ENCODE measurements around the gene NCMAP.

Gene NCMAP

GRCh38 chr1:24570265-24571125 is 14.6 kb downstream of the NCMAP start:
- DNase-seq (ENCODE audit: low spot score) = no peak

GRCh38 chr1:24572301-24572700 is 16.4 kb downstream of the NCMAP start:
- DNase-seq (ENCODE audit: low spot score) = no peak

- no peak for DNase-seq (ENCODE audit: low spot score)
Measured at GRCh38 chr1:24575905-24576587, 20.2 kb downstream of the NCMAP start.

- no peak for DNase-seq (ENCODE audit: low spot score)
Measured at GRCh38 chr1:24578846-24579245, 23.0 kb downstream of the NCMAP start.

DNA sequence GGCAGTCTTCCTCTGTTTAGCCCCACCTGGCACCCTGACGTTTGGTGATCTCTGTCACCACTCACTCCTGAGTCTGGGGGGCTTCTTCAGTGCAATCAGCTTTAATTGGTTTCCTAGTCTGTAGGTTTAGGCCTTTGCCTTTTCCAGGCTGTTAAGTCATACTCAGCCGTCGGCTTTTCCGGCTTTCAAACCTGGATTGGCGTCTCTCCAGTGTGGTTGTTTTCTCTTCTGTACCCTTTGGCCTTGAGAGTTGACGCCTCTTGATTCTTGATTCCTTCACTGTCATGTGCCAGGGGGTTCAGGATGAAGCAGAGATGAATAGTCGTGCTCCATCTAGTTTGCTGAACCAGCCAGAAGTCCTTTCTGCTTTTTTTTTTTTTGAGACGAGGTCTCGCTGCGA is 24.9 kb downstream of the NCMAP start:
- DNase-seq (ENCODE audit: low spot score) = no peak

DNA sequence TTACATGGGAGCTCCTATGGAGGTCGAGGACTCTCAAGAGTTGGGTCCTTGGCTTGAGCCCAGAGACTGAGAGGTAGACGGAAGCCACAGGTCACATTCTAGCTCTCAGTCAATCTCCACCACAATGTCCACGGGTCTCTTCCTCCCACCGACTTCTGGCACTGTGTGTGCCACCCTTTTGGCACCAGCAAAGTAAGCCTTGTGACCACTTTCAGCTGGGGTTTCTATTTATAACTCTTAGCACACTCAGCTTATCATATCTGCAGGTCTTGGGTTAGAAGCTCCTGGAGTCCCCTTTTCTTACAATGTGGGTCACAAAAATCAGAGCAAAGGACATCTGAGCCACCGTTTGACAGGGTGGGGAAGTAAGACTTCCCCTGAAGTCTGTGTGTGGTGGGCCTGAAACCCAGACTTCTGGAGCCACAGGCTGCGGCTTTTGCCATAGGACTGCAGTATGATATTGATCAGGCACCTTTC is 28.3 kb downstream of the NCMAP start:
- DNase-seq (ENCODE audit: low spot score) = no peak

GRCh38 chr1:24586119-24586518 is 30.2 kb downstream of the NCMAP start:
- no peak for DNase-seq (ENCODE audit: low spot score)

DNA sequence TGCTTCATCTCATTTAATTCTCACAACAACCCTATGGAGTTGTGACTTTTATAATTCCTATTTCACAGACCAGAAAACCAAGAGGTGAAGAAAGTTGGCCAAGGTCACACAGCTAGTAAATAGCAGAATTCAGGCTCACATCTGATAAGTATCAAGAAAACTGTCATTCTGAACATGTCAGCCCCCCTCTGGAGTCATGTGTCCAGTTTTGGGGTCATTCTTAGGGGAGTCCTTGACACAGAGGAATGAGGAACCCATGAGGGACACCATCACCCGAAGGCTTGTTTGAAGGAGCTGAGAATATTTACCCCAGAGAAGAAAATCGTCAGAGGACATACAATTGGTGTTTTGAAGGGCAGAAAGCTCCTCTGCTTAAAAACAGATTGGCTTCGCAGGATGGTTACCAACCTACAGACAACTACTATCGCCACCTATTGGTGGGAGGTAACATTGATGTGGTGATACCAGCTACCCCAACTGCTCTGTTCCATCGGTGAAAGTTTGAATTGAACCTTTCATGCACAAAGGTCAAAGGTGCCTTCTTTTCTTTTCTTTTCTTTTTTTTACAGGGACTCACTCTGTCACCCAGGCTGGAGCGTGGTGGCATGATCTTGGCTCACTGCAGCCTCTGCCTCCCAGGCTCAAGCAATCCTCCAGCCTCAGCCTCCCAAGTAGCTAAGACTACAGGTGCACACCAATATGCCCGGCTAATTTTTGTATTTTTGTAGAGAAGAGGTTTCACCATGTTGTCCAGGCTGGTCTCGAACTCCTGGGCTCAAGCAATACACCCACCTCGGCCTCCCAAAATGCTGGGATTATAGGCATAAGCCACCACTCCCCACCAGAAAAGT is 31.3 kb downstream of the NCMAP start:
- DNase-seq (ENCODE audit: low spot score) = peak; percentile 81

DNA sequence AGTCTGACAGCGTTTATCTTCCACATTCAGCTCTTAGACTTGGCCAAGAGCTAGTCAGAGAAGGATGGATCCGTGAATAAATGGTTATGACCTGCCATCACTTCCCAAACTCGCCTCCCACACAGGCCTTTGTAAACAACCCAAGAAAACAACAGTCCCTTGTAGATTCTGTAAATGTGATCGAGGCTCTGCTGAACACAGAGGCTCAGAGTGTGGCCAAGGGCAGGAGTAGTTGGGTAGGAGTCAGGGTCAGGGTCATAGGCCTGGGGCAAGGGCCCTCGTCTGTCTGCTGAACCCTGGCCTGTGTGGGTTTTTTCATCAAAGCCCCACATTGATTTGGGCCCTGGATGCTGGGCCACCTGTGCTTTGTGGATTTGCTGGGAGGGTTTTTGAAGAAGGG is 32.7 kb downstream of the NCMAP start:
- no peak for DNase-seq (ENCODE audit: low spot score)

GRCh38 chr1:24589200-24589599 is 33.3 kb downstream of the NCMAP start:
- DNase-seq (ENCODE audit: low spot score) = no peak

GRCh38 chr1:24591781-24592180 is 35.9 kb downstream of the NCMAP start:
- DNase-seq (ENCODE audit: low spot score) = no peak

- DNase-seq (ENCODE audit: low spot score) = no peak
Measured at GRCh38 chr1:24594328-24594598, 38.4 kb downstream of the NCMAP start.

DNA sequence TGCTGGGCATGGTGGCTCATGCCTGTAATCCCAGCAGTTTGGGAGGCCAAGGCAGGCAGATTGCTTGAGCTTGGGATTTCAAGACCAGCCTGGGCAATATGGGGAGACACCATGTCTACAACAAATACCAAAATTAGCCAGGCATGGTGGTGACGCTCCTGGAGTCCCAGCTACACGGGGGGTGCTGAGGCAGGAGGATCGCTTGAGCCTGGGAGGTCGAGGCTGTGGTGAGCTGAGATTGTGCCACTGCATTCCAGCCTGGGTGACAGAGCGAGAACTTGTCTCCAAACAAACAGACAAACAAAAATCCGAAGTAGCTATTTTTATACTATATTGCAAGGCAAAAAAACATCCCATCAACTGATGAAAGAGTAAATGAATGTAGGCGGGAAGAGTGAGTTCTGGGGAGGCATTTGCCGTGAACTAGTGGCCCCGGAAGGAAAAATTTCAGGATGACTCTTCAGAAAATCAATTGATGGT is 40.6 kb downstream of the NCMAP start:
- no peak for DNase-seq (ENCODE audit: low spot score)

GRCh38 chr1:24599265-24599664 is 43.4 kb downstream of the NCMAP start:
- no peak for DNase-seq (ENCODE audit: low spot score)

DNA sequence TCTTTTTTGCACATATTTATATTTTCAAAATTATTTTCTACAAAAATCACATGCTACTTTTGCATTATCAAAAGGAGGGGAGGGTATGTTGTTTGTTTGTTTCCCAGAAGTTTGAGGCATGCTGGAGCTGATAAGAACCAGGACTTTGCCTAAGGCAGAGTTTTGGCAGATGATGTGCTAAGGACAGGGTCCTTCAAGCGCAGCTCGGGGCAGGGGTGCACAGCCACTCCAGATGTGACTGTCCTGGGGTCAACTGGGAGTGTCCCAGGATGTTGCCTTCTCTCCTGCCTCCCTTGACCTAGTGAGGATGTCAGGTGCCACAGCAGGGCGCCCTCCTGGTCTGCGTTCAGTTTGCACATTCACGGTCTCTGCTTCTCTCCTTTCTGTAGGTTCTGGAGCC is 44.7 kb downstream of the NCMAP start:
- no peak for DNase-seq (ENCODE audit: low spot score)

- DNase-seq (ENCODE audit: low spot score) = no peak
Measured at GRCh38 chr1:24605534-24606295, 49.8 kb downstream of the NCMAP start.

DNA sequence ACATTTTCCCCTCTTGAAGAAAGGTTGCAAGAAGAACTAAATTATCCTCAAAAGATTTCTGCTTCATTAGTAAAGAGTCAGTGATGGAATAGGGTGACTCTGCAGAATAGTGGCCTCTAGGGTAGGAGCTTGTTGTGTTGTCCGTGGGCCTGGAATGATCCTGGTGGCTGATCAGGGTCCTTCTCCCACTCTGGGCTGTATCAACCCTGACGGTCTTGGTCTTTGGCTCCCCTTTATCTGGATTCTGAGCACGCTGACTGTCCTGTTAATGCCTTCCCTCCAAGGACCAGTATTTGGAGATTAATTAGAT is 50.4 kb downstream of the NCMAP start:
- DNase-seq (ENCODE audit: low spot score) = no peak

DNA sequence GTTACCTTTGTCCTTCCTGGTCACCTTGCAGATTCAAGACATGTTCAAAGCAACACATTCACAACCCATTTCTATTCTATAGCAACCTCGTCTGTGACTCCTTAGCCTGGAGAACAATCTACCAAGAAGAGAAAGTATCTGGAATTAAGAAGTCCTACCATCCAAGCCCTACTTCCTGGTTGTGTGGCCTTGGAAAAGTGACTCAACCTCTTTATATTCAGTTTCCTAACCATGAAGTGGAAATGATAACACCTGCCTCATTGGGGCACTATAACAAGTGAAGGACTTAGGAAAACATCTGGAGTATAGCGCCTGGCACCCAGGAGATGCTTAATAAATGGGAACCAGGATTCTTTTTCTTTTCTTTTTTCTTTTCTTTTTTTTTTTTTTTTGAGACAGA is 50.7 kb downstream of the NCMAP start:
- DNase-seq (ENCODE audit: low spot score) = no peak

- no peak for DNase-seq (ENCODE audit: low spot score)
Measured at GRCh38 chr1:24609949-24610517, 54.1 kb downstream of the NCMAP start.

DNA sequence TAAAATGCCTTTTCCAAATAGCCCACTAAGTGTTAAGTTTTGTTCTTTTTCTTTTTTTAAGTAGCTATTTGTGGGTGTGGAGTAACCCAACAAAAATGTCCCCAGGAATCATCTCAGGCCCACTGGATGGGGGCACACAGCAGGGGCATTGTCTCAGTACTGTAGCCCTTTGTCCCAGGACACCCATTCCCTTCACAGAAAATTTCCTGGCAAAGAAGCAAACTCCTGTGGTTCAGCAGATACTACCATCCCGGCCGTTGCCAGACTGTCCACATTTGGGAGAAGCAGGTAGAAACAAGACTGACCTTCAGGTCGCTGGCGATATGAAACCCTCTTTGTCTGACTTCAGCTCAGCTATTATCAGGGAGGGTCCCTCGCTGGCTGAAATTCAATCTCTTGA is 63.5 kb downstream of the NCMAP start:
- DNase-seq (ENCODE audit: low spot score) = no peak

DNA sequence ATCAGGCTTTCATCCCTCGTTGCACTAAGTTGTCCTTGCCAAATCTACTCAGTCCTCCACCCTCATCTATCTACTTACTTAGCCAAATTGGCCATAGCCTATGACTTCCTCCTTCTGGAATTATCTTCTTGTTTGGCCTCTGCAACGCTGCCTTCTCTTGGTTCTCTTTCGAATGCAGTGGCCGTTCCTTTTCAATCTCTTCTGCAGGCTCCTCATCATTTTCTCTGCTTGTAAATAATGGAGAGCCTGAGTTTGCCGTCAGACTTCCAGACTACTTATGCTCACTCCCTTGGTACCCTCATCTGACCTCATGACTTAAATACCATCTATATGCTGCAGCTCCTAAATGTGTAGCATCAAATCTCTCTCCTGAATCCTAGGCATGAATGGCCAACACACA is 64.8 kb downstream of the NCMAP start:
- DNase-seq (ENCODE audit: low spot score) = no peak

- DNase-seq (ENCODE audit: low spot score) = no peak
Measured at GRCh38 chr1:24621121-24621520, 65.2 kb downstream of the NCMAP start.

Measured in activated CD4-positive, alpha-beta T cell treated with anti-CD3 and anti-CD28 coated beads, Interleukin-2, Interleukin-4, amounts not matched to agents 100 ng/mL and 50 ng/mL, durations not matched to agents 16 hours and 8 hours (primary cell).